ENCODE measurements around the gene NRIP1.

GRCh38 chr21:15029077-15029476 lies 35.7 kb downstream of the NRIP1 start:
- TF ChIP-seq CTCF (conservative IDR thresholded peaks at IDR 0.05; ENCODE audit: low read depth, low read length): no peak
- no peak for TF ChIP-seq EZH2 (IDR thresholded peaks at IDR 0.05; ENCODE audit: borderline replicate concordance, low read depth, low read length, poor library complexity, severe bottlenecking)
